ENCODE measurements around the gene AP3B2. TPM values are rescaled to one million over a fixed set of nuclear protein-coding genes. Genes with fewer than 3 reads are reported as not detected.
"Not testable (repeated sequence)": the region's sequence is repeated elsewhere in the genome, so short reads cannot be mapped to it uniquely, and the experiment has no call there.

AP3B2 gene
- total RNA-seq, 2 donors from 2014 or later, result 5.4 to 9.3 TPM

DNA sequence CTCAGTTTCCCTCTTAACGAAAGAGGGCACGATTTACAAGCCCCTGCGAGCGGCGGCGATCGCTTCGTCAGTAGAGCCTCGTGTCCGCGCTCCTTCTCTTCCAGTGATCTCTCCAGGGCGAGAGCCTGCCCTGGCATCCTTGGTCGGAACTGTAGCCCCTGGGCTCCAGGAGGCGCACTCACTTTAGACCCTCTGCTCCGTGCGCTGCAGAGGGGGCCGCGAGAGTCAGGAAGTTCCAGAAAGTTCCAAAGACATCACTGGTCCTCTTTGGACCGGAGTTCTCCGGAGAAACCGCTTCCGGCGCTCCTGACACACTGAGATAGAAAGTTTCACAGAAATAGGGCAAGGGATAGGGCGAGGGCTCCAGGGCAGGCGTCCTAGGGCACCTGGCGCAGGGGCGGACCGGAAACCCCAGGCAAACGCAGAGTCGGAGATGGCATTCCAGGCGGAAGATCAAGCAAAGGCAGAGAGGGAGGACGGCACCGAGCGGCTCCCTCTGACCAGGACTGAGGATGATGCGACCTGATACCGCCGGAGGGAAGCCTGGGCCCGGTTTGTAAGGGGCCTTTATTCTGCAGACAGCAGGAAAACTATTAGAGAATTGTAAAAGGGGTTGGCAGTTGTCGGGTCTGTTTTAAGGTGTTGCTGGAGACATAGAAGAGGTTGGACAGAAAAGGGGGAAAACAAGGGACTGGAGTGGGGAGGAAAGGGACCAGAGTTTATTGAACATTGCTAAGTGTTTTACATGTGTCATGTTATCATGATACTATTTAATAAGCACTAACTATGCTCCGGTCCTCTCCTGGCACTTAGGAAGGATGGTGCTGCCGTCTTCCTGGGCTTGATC, 61.2 kb downstream of the AP3B2 start:
- Histone ChIP-seq H3K36me3 (no peaks in the 10 kb centered on the region), H3K27me3 (replicated peaks; ENCODE audit: insufficient read depth) (peaks cover 4% of the 10 kb centered on the region), H3K27ac (no peak overlapping the region), H3K9me3 (no peaks in the 10 kb centered on the region), H3K4me3 (peak overlapping the region; percentile 33 to 38), H3K4me1 (replicated peaks) (peaks cover 2% of the 10 kb centered on the region)
- no peak for TF ChIP-seq POLR2A (IDR thresholded peaks at IDR 0.05)
- no peak for TF ChIP-seq POLR2AphosphoS5 (IDR thresholded peaks at IDR 0.05)
- TF ChIP-seq, protein P1, sequence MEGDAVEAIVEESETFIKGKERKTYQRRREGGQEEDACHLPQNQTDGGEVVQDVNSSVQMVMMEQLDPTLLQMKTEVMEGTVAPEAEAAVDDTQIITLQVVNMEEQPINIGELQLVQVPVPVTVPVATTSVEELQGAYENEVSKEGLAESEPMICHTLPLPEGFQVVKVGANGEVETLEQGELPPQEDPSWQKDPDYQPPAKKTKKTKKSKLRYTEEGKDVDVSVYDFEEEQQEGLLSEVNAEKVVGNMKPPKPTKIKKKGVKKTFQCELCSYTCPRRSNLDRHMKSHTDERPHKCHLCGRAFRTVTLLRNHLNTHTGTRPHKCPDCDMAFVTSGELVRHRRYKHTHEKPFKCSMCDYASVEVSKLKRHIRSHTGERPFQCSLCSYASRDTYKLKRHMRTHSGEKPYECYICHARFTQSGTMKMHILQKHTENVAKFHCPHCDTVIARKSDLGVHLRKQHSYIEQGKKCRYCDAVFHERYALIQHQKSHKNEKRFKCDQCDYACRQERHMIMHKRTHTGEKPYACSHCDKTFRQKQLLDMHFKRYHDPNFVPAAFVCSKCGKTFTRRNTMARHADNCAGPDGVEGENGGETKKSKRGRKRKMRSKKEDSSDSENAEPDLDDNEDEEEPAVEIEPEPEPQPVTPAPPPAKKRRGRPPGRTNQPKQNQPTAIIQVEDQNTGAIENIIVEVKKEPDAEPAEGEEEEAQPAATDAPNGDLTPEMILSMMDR (IDR thresholded peaks at IDR 0.05), result no peak
- WGBS, result 16% methylated on average over 41 of the region's 41 CpGs
- intact Hi-C loops (cut with DNase I), result no loop called here
- no peak for DNase-seq (ENCODE audit: low spot score)

DNA sequence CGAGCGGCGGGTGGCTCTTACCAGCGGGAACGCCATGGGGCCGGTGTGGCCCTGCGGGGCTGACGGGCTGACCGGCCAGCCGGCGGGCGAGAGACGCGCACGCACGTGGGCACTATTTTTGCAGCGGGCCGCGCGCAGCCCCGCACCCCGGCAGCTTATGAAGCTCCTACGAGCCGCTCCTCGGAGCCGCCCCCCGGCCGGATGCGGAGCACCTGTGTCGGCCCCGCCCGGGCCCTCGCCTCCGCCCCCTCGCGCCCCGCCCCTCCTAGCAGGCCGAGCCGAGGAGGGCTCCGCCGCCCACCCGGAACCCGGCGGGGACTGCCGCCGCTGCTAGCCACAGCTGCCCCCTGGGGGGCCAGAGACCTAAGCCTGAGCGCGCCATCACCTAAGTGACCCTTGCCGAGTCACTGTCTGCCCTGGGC, 61.8 kb downstream of the AP3B2 start:
- no peak for DNase-seq (ENCODE audit: low spot score)
- Histone ChIP-seq H3K9me3 (no peaks in the 10 kb centered on the region), H3K27me3 (replicated peaks; ENCODE audit: insufficient read depth) (peaks cover 4% of the 10 kb centered on the region), H3K4me1 (replicated peaks) (peaks cover 2% of the 10 kb centered on the region), H3K27ac (no peak overlapping the region), H3K4me3 (peak overlapping the region; percentile 33 to 38), H3K36me3 (no peaks in the 10 kb centered on the region)
- intact Hi-C loops (cut with DNase I), result no loop called here
- WGBS, result 2% methylated on average over 10 of the region's 49 CpGs
- TF ChIP-seq POLR2A (IDR thresholded peaks at IDR 0.05) (no peak), POLR2AphosphoS5 (IDR thresholded peaks at IDR 0.05) (no peak)
- TF ChIP-seq, protein P1 (IDR thresholded peaks at IDR 0.05), result no peak

DNA sequence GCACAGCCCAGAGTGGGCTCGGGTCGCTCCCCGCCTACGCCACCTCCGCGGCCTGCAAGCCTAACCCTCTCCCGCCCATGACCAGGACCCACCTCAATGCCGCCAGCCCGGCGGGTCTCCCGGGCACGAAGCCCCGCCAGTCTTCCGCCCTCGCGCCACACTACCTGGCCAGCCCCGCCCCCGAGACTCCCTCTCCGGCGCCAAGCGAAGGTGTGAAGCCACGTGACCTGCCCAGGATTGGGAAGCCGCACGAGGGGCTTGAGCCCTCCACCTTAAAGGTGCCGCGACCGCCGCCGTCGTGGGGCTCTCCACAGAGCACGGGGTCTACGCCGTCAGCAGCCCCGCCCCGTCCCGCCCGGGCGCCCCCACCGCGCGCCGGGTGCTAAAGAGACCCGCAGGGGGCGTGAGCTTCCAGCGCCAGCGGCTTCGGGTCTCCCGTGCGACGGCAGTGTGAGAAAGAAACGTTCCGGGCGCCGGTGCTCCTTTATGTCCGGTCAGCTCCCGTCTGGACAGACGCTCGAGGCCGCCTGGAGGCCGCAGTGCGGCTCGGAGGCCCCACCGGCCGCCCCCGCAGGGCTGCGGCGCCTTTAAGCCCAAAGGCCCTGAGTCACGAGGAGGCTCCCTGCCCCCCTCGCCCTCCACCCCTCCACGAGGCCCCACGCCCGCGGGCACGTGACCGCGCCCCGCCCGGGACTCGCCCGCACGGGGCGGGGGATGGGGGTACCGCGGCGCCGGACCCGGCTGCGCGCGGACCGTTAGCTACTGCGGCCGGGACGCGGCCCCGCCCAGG, 62.4 kb downstream of the AP3B2 start, which contains the start of gene CPEB1:
Gene CPEB1 (minus strand): TSS at position 319 of the 790 bp plus-strand sequence. CDS start 18,904 bp downstream, outside the sequence.
- 12% methylated on average over 56 of the region's 96 CpGs for WGBS
- Histone ChIP-seq H3K9me3 (no peaks in the 10 kb centered on the region), H3K27me3 (replicated peaks; ENCODE audit: insufficient read depth) (peaks cover 4% of the 10 kb centered on the region), H3K4me1 (replicated peaks) (peaks cover 2% of the 10 kb centered on the region), H3K4me3 (peak within 1 kb of the TSS; percentile 33 to 38), H3K27ac (no peak within 1 kb of the TSS), H3K36me3 (no peaks in the 10 kb centered on the region)
- intact Hi-C loops (cut with DNase I), result no loop called here
- DNase-seq (ENCODE audit: low spot score), result no peak
- TF ChIP-seq, protein P1 (IDR thresholded peaks at IDR 0.05), result no peak
- no peak for TF ChIP-seq POLR2AphosphoS5 (IDR thresholded peaks at IDR 0.05)
- TF ChIP-seq POLR2A (IDR thresholded peaks at IDR 0.05), result no peak

DNA sequence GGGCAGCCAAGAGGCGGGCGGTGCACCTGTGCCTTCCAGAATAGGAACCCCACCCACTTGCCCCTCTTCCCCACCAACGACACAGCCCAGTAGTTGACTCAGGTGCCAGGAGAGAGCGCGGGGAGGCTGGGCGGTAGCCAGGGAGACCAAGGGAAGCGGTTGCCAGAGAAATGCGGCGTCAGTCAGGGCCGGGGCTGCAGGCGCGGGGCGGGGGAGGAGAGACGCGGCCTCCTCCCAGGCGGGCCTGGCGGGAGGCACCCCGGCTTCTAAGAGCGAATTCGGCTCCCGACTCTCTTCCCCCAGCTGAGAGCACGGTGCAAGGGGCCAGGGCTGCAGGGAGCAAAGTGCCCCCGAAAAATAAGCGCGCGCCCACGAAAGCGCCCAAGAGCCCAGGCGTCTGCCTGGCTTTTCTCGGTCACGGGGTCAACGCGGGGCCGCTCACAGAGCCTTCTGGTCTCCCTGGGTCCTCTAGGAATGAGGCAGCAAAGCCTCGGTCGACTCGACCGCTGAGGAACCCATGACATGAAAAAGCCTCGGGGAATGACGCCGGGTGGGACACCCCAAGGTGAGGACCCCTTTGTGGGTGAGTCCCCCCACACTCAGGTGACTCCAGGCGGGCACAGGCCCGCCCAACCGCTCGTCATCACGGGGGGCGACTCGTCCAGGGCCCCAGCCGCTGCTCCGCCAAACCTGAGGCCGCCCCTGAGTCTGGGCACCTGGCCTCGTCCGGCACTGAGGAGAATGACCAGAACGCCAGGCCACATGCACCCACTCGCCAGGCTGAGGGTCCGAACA, 63.2 kb downstream of the AP3B2 start:
- no peaks in the 10 kb centered on the region for H3K9me3 ChIP-seq
- no peak overlapping the region for H3K27ac ChIP-seq
- peaks cover 2% of the 10 kb centered on the region for H3K4me1 ChIP-seq (replicated peaks)
- intact Hi-C loops (cut with DNase I), result no loop called here
- H3K36me3 ChIP-seq, result no peaks in the 10 kb centered on the region
- peak overlapping the region; percentile 33 to 38 for H3K4me3 ChIP-seq
- H3K27me3 ChIP-seq (replicated peaks; ENCODE audit: insufficient read depth), result peaks cover 4% of the 10 kb centered on the region
- no peak for DNase-seq (ENCODE audit: low spot score)
- TF ChIP-seq POLR2AphosphoS5 (IDR thresholded peaks at IDR 0.05) (no peak), POLR2A (IDR thresholded peaks at IDR 0.05) (no peak)
- TF ChIP-seq, protein P1 (IDR thresholded peaks at IDR 0.05), result no peak
- WGBS, result 19% methylated on average over 56 of the region's 56 CpGs

DNA sequence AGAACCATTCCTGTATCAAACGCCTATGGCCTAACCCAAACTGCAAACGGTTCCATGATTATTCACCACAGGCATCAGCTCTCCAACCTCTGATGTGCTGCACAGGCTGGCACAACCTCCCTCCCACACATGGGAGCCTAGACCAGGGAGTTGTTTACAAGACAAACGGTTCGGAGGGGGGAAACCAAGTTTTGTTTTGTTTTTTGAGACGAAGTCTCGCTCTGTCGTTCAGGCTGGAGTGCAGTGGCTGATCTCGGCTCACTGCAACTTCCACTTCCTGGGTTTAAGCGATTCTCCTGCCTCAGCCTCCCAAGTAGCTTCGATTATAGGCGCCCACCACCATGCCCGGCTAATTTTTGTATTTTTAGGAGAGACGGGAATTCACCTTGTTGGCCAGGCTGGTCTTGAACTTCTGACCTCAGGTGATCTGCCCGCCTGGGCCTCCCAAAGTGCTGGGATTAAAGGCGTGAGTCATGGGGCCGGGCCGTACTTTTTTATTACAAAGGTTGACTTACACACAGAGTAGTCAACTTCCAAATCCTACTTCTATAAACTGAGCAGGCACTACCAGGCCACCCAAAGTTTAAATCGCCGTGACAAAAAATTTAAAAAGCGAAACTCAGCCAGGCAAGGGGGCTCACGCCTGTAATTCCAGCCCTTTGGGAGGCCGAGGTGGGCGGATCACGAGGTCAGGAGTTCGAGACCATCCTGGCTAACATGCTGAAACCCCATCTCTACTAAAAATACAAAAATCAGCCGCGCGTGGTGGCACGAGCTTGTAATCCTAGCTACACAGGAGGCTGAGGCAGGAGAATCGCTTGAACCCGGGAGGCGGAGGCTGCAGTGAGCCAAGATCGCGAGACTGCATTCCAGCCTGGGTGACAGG, 64.5 kb downstream of the AP3B2 start:
- H3K27ac ChIP-seq; H3K9me3 ChIP-seq; H3K4me3 ChIP-seq; DNase-seq (ENCODE audit: low spot score); H3K4me1 ChIP-seq (replicated peaks); intact Hi-C loops (cut with DNase I); H3K27me3 ChIP-seq (replicated peaks; ENCODE audit: insufficient read depth); H3K36me3 ChIP-seq: not testable (repeated sequence)
- WGBS, result 88% methylated on average over 34 of the region's 34 CpGs
